ENCODE results near the gene SLC25A10.

The SLC25A10 gene

GRCh38 chr17:81706232-81706611, 5.9 kb upstream of the SLC25A10 start:
- no peak for DNase-seq (ENCODE audit: low read depth)

- DNase-seq (ENCODE audit: low read depth): no peak
Observed at GRCh38 chr17:81706757-81707624, 5.1 kb upstream of the SLC25A10 start.

DNA sequence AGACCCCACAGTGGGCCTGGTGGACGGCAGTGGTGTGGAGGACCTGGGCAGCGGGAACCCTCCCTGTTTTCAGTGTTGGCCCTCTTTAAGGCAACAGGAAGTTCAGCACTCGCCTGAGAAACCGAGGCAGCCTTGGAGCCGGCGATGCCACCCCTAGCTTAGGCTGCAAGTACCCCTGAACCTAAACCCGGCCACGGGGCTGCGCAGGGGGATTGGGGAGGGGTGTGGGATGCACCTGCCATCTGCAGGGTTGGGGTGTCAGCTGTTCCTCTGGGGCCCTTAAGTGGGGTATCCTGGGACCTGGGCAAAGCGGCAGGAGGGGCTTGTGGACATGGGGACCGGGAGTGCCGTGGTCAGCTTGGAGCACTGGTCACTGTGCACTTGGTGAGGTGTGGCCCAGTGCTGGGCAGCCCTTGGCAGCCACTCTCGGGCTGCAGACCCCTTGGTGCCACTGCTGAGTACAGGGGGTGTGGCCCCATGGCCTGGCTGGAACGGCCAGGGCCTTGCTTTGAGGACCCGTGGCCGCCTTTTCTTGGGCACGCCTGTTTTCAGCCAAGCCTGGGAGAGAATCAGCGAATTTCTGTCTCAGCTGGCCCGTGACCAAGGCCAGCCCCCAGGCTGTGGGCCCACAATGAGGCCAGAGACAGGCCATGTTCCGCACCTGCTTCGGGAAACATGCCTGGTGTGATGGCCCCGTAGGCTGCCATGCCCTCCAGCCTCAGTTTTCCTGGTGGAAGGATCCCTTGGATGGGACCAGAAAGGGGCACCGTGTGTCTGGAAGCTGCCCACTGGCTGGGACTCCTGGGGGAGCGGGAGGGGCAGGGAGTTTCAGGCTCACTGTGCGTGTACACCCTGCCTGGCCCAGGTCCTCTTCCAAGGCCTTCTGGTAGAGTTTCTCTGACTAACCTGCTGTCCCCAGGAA, 4.1 kb upstream of the SLC25A10 start:
- DNase-seq (ENCODE audit: low read depth): no peak

GRCh38 chr17:81708739-81709185, 3.3 kb upstream of the SLC25A10 start:
- DNase-seq (ENCODE audit: low read depth): no peak

GRCh38 chr17:81710514-81711308, 1.4 kb upstream of the SLC25A10 start:
- DNase-seq (ENCODE audit: low read depth): peak; percentile 41

GRCh38 chr17:81712468-81713003, 452 bp downstream of the SLC25A10 start:
- DNase-seq (ENCODE audit: low read depth): no peak

GRCh38 chr17:81713004-81713555, 996 bp downstream of the SLC25A10 start:
- no peak for DNase-seq (ENCODE audit: low read depth)

- no peak for DNase-seq (ENCODE audit: low read depth)
Observed at GRCh38 chr17:81713556-81714411, 1.7 kb downstream of the SLC25A10 start.

DNA sequence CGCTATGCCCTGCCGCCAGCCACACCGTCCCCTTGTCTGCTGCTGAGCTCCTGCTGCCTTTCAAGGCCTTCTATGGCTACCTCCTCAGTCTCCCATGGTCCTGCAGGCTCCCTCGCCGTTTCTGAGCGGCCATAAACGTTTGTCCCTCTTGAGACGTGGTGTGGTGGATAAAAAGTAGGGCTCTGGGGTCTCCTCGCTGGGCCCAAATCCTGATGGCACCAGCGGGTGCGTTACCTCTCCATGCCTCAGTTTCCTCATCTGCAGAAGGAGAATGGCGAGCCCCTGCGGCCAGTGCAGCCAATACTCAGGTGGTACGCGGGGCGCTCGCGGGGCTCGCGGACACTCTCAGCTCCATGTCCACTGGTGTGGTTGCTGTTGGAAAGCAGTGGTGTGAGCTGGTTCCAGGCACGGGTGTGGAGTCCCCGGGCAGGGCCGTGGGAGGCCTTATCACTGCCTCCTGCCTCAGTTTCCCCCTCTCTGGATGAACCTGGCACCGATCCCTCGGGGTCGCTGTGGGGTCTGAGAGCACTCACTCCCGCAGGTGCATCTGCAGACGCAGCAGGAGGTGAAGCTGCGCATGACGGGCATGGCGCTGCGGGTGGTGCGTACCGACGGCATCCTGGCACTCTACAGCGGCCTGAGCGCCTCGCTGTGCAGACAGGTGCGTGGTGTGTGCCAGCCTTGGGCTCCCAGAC, 2.5 kb downstream of the SLC25A10 start:
- DNase-seq (ENCODE audit: low read depth): no peak

- DNase-seq (ENCODE audit: low read depth): no peak
Observed at GRCh38 chr17:81715107-81715871, 3.2 kb downstream of the SLC25A10 start.

DNA sequence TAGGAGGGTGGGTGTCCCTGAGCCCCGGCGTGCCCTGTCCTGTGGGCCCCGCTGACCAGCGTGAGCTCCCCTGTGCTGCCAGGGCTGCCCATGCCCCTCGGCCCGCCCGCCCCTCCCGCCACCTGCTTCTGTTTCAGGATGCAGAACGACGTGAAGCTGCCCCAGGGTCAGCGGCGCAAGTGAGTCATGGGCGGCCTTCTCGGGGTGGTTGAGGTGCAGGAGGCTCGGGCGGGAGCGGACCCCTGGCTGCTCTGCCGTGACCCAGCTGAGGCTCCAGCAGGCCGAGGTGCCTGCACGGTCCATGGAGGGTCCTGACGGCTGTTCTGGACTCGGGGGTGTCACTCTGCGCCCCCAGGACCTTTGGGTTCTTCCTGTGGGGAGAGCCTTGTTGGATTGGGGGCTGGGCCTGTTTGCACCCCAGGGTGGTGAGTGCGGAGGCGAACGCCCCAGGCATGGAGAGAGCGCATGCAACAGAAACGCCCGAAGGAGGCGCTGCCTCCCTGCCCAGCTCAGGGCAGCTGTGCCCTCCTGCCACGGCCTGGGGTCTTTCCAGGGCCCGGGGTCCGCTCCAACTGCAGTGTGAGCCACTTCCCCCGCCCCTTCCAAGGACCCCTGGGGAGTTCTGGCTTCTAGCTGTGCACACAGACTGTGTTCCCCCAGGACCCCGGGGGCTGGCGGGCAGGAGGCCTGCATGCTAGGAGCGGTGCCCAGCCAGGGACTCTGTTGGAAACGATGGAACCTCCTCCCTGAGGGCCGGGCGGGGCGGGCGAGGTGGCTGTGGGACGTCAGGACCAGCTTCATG, 4.0 kb downstream of the SLC25A10 start:
- no peak for DNase-seq (ENCODE audit: low read depth)

DNA sequence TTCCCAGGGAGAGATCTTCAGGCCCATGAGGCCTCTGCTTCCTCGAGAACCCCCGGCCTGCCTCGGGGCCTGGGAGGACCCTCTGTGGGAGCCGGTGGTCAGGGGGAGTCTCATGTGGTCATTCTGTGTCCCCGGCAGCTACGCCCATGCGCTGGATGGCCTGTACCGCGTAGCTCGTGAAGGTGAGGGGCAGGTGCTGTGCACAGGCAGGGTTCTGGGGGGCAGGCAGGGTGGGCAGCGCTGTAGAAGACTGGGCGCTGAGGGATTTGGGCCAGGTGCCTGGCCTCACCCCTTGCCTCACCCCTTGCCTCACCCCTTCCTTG, 4.6 kb downstream of the SLC25A10 start:
- DNase-seq (ENCODE audit: low read depth): no peak

DNA sequence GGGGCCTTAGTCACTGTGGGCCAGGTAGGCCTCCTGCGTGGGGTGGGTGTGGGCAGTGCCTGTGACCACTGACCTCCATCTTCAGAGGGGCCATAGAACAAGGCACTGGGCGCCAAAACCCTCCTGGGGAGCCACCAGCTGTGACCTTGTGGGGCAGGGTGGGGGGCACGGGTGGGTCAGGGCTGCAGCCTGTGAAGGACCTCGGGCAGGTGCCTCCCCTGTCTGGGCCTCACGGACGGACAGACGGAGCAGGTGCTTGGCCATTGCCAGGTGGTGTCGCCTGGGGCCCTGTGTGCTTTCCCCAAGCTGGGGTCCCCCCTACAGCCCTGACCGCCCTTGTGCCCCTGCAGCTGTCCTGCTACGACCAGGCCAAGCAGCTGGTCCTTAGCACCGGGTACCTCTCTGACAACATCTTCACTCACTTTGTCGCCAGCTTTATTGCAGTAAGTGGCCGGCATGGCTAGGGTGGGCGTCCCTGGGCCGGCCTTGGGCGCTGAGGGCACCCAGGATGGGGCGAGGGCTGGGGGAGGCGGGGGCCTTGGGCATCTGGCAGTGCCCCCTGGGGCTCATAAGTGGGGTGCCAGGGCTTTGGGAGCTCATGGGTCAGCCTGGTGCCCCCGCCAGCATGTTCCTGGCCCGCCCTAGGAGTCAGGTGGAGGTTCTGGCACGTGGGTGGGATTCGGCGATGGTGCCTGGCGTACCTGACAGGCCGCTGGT, 5.1 kb downstream of the SLC25A10 start:
- no peak for DNase-seq (ENCODE audit: low read depth)

- no peak for DNase-seq (ENCODE audit: low read depth)
Observed at GRCh38 chr17:81717766-81718089, 5.6 kb downstream of the SLC25A10 start.

- no peak for DNase-seq (ENCODE audit: low read depth)
Observed at GRCh38 chr17:81719410-81720266, 7.6 kb downstream of the SLC25A10 start.

DNA sequence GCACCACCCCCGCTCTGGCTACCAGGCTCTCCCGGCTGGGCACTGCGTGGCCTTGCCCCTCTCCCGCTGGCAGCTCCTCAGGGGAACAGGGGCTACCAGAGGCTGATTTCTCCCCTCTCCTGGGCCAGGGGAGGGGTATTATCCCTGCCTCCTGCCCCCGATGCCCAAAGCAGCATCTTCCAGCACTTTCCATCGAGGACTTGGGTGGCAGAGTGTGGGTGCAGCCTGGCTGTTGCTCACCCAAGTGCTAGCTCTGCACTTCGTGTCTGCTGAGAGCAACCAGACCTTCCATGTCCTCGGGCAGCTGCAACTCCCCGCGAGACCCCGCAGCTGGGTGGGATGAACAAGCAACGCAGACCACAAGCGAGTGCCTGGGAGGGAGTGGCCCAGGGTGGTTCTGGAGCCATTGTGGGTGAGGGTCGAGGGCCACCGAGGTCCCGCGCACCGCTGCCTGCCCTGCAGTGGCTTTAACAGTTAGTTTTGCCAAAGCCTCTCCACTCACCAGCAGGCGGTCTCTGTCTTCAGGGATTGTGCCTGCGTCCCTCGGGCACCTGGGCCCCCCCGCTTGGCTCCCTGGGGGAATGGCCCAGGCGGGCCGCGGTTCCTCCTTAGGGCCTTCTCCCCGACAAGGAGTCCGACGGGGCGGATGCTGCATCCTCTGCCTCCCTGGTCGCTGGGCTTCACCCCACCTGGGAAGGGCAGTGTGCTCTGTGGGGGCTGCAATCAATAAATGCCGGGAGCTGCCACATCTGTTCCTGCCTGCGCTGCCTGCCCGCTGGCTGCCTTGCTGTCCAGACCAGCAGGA, 8.4 kb downstream of the SLC25A10 start:
- no peak for DNase-seq (ENCODE audit: low read depth)
